IPS DF 6.9 (cell line): ENCODE results near the gene CTTNBP2NL.
"Not testable (repeated sequence)": the region's sequence is repeated elsewhere in the genome, so short reads cannot be mapped to it uniquely, and the experiment has no call there.

Experiments
- DNase-seq: peaks from one replicate; pipeline ENCODE4 v3.0.0-alpha.2; 2013; ENCODE audit warnings: low read depth, low spot score
- H3K27ac ChIP-seq: one replicate; pipeline ENCODE4 v1.5.1; 2013; ENCODE audit warnings: low read length, control low read depth
- H3K27me3 ChIP-seq: 2 replicates; pipeline ENCODE4 v1.6.1; 2013; ENCODE audit warnings: mild to moderate bottlenecking, low read length; ENCODE audit not compliant: control insufficient read depth, insufficient read depth
- H3K36me3 ChIP-seq: 2 replicates; pipeline ENCODE4 v1.6.1; 2013; ENCODE audit warnings: low read length; ENCODE audit not compliant: control insufficient read depth, insufficient read depth
- H3K4me1 ChIP-seq: 2 replicates; pipeline ENCODE4 v1.6.1; 2013; ENCODE audit warnings: low read length; ENCODE audit not compliant: control insufficient read depth, insufficient read depth
- H3K4me3 ChIP-seq: 2 replicates; pipeline ENCODE4 v1.5.1; 2013; ENCODE audit warnings: mild to moderate bottlenecking, low read length
- H3K9me3 ChIP-seq: 2 replicates; pipeline ENCODE4 v1.6.1; 2013; ENCODE audit warnings: low read length, inconsistent platforms; ENCODE audit not compliant: control insufficient read depth, insufficient read depth
- WGBS: extraction: QIAGEN DNeasy Blood & Tissue Kit; methylation state at CpG from one replicate; pipeline ENCODE4 v1.1.7; 2013; ENCODE audit warnings: mixed read lengths, missing lambda C conversion rate; ENCODE audit not compliant: insufficient read length, insufficient coverage; 5-methylcytosine and 5-hydroxymethylcytosine counted together

The CTTNBP2NL gene

GRCh38 chr1:112386731-112387346 is 9.2 kb upstream of the CTTNBP2NL start:
- no peak for DNase-seq
- Histone ChIP-seq H3K4me1 (0 out of 2 replicates have a peak, but pooled peaks cover 1% of the 10 kb centered on the region), H3K9me3 (no peaks in the 10 kb centered on the region), H3K36me3 (no peaks in the 10 kb centered on the region), H3K4me3 (no peak overlapping the region), H3K27ac (no peak overlapping the region), H3K27me3 (no peaks in the 10 kb centered on the region)
- no CpG with 5 or more reads among the region's 2 CpGs for WGBS

GRCh38 chr1:112387807-112388206 is 8.2 kb upstream of the CTTNBP2NL start:
- Histone ChIP-seq H3K36me3 (no peaks in the 10 kb centered on the region), H3K9me3 (no peaks in the 10 kb centered on the region), H3K4me3 (no peak overlapping the region), H3K27ac (no peak overlapping the region), H3K4me1 (0 out of 2 replicates have a peak, but pooled peaks cover 1% of the 10 kb centered on the region), H3K27me3 (no peaks in the 10 kb centered on the region)
- WGBS: no CpG with 5 or more reads among the region's 3 CpGs
- DNase-seq: no peak

DNA sequence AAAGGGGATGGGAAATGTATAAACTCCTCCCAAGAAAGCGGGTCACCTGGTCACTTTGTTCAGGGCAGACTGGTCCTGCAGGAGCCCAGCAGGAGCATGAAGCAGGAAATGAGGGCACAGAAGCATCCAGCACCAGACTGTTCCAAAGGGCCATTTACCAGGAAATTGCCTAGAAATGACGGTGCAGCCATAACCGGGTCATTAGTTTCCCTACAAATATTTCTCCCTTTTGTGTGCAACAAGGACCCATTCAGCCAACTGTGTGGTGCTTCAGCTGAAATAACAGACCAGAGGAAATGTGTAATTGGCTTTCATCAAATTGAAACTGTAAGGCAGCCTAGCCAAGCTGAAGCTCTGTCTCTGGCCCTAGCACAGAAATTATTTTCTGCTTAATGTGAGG is 7.6 kb upstream of the CTTNBP2NL start:
- no CpG with 5 or more reads among the region's 3 CpGs for WGBS
- no peaks in the 10 kb centered on the region for H3K36me3 ChIP-seq
- H3K27ac ChIP-seq: no peak overlapping the region
- no peaks in the 10 kb centered on the region for H3K9me3 ChIP-seq
- 0 out of 2 replicates have a peak, but pooled peaks cover 1% of the 10 kb centered on the region for H3K4me1 ChIP-seq
- DNase-seq: no peak
- H3K27me3 ChIP-seq: no peaks in the 10 kb centered on the region
- no peak overlapping the region for H3K4me3 ChIP-seq

DNA sequence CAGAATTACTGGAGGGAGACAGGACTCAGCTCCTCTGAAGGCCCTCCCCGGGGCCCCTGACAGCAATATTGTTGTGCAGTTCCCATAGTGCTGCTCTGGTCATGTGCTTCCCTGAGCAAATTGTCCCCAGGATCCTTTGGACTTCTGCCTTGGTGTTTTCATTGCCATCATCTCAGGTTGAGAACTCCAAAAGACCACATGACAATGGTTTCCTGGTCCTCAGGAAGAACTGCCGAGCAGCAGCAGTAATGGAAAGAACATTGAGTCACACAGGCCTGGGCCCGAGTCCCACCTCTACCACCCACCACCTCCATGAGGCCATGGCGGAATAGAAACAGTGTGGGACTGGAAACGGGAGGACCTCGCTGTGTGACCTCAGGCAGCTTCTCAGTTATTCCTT is 6.3 kb upstream of the CTTNBP2NL start:
- Histone ChIP-seq H3K4me3 (no peak overlapping the region), H3K36me3 (no peaks in the 10 kb centered on the region), H3K9me3 (no peaks in the 10 kb centered on the region), H3K27me3 (no peaks in the 10 kb centered on the region), H3K4me1 (0 out of 2 replicates have a peak, but pooled peaks cover 1% of the 10 kb centered on the region), H3K27ac (no peak overlapping the region)
- WGBS: no CpG with 5 or more reads among the region's 6 CpGs
- no peak for DNase-seq

DNA sequence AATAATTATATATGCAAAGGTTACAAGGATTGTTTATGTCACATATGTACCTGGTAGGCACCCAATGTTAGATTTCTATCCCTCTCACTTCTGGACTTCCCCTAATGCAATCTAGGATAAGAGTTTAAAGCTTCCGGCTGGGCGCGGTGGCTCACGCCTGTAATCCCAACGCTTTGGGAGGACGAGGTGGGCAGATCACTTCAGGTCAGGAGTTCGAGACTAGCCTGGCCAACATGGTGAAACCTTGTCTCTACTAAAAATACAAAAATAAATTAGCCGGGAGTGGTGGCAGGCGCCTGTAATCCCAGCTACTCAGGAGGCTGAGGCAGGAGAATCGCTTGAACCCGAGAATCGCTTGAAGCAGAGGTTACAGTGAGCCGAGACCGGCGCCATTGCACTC is 5.7 kb upstream of the CTTNBP2NL start:
- WGBS: no CpG with 5 or more reads among the region's 15 CpGs
- not testable (repeated sequence) for H3K4me1 ChIP-seq, H3K4me3 ChIP-seq, H3K27me3 ChIP-seq, DNase-seq, H3K36me3 ChIP-seq, H3K27ac ChIP-seq, H3K9me3 ChIP-seq

GRCh38 chr1:112390775-112391602 is 5.0 kb upstream of the CTTNBP2NL start:
- peaks cover 1% of the 10 kb centered on the region; the same call in 1 of the 2 replicates for H3K4me1 ChIP-seq
- no CpG with 5 or more reads among the region's 15 CpGs for whole genome bisulfite sequencing
- no peaks in the 10 kb centered on the region for H3K36me3 ChIP-seq
- H3K9me3 ChIP-seq: no peaks in the 10 kb centered on the region
- H3K27ac ChIP-seq: no peak overlapping the region
- peak; percentile 94 for DNase-seq
- peak overlapping the region; percentile 9; the same call in 1 of the 2 replicates for H3K4me3 ChIP-seq
- no peaks in the 10 kb centered on the region for H3K27me3 ChIP-seq

DNA sequence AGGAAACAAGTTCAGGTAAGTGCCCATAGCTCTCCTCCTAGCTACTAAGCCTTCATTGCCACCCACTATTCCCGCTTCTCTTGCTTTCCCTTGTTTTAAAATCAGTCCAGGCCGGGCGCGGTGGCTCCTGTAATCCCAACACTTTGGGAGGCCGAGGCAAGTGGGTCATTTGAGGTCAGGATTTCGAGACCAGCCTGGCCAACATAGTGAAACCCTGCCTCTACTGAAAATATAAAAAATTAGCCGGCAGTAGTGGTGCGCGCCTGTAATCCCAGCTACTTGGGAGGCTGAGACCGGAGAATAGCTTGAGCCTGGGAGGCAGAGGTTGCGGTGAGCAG is 4.4 kb upstream of the CTTNBP2NL start:
- DNase-seq: no peak
- Histone ChIP-seq H3K9me3 (no peaks in the 10 kb centered on the region), H3K4me1 (peaks cover 1% of the 10 kb centered on the region; the same call in 1 of the 2 replicates), H3K36me3 (no peaks in the 10 kb centered on the region), H3K4me3 (no peak overlapping the region), H3K27ac (no peak overlapping the region), H3K27me3 (no peaks in the 10 kb centered on the region)
- no CpG with 5 or more reads among the region's 11 CpGs for WGBS

DNA sequence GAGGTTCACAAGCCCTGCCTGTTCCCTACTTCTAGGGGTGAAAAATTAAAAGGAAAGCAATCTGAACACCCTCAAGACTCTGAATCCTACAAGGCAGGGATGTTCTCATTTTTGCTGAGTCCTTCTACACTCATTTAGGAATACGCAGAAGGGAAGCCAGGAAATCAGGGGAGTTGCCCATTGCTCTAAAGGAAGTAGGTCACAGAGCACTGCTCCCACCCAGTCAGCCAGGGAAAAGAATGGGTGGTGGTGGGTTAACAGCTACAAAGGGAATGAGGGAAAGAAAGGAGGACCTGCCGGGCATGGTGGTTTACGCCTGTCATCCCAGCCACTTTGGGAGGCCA is 2.4 kb upstream of the CTTNBP2NL start:
- Histone ChIP-seq H3K27ac (no peak overlapping the region), H3K4me1 (no peaks in the 10 kb centered on the region; the same call in 1 of the 2 replicates), H3K36me3 (no peaks in the 10 kb centered on the region), H3K9me3 (no peaks in the 10 kb centered on the region), H3K4me3 (no peak overlapping the region), H3K27me3 (no peaks in the 10 kb centered on the region)
- DNase-seq: no peak
- WGBS: no CpG with 5 or more reads among the region's 3 CpGs

- Histone ChIP-seq H3K36me3 (no peaks in the 10 kb centered on the region), H3K4me3 (no peak overlapping the region), H3K27ac (no peak overlapping the region), H3K27me3 (no peaks in the 10 kb centered on the region), H3K4me1 (no peaks in the 10 kb centered on the region; the same call in 1 of the 2 replicates), H3K9me3 (no peaks in the 10 kb centered on the region)
- WGBS: no CpG with 5 or more reads among the region's 1 CpG
- no peak for DNase-seq
Measured at GRCh38 chr1:112394743-112395062, 1.3 kb upstream of the CTTNBP2NL start.

DNA sequence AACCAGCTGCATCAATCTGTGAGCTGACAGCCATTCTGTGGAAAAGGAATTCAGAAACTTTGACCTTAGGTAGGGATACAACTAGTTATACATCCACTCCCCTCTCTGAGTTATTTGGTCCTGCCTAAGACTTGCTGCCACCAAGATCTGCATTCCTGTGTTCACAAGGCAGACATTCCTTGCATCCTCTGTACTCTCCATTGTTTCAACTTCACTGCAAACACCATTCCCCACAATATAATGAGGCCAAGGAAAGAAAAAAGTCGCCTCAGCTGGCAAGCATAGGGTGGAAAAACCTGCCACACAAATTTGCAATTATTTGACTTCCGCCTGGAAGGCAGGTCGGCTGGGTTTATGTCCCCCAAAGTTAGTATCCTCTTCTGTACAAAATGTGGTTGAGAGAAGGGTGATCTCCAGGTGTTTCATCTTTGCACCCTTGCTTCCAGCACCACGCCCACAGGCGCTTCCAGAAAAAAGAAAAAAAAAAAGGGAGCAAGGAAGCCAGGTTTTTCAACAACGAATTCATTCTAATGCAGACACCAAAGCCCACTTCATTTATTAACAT is 676 bp upstream of the CTTNBP2NL start:
- H3K4me1 ChIP-seq: no peaks in the 10 kb centered on the region; the same call in 1 of the 2 replicates
- H3K27ac ChIP-seq: no peak overlapping the region
- no CpG with 5 or more reads among the region's 6 CpGs for WGBS

More for the DNA sequence above, 676 bp upstream of the CTTNBP2NL start:
- peak overlapping the region; percentile 79; the same call in 1 of the 2 replicates for H3K4me3 ChIP-seq
- no peak for DNase-seq
- H3K27me3 ChIP-seq: no peaks in the 10 kb centered on the region
- H3K9me3 ChIP-seq: no peaks in the 10 kb centered on the region
- H3K36me3 ChIP-seq: no peaks in the 10 kb centered on the region
